Keratinocyte (primary cell): ENCODE measurements around the gene CCSAP. TPM values are rescaled to one million over a fixed set of nuclear protein-coding genes. Genes with fewer than 3 reads are reported as not detected.

Experiments used
- DNase-seq: peaks from one replicate; pipeline ENCODE4 v3.0.0-alpha.2; 2011; ENCODE audit warnings: low read depth, missing footprints, low spot score
- FAIRE-seq: peaks from 2 replicates; lab custom pipeline; 2011; peaks lifted over from hg19 to GRCh38; lab: Jason Lieb, UNC
- H2AFZ ChIP-seq: 2 replicates; pipeline ENCODE4 v1.6.0; 2012; ENCODE audit warnings: low read length, control low read depth, inconsistent platforms; ENCODE audit not compliant: control insufficient read depth
- H3K27ac ChIP-seq: 2 replicates; pipeline ENCODE4 v1.5.1; 2011; ENCODE audit warnings: low read length; ENCODE audit not compliant: control insufficient read depth, insufficient read depth
- H3K27me3 ChIP-seq: 3 replicates; pipeline ENCODE4 v1.6.0; 2011; ENCODE audit warnings: low read length; ENCODE audit not compliant: control insufficient read depth, insufficient read depth; ENCODE audit errors: extremely low read depth
- H3K36me3 ChIP-seq, 2 experiments: 2 replicates in 1 of 2; 3 replicates in 1 of 2; pipeline ENCODE4 v1.5.1; 2011; ENCODE audit warnings: low read length in 2 of 2, mild to moderate bottlenecking in 1 of 2; ENCODE audit not compliant: control insufficient read depth in 2 of 2, insufficient read depth in 2 of 2; ENCODE audit errors: extremely low read depth in 1 of 2
- H3K4me1 ChIP-seq: 3 replicates; pipeline ENCODE4 v1.5.1; 2011; ENCODE audit warnings: low read length; ENCODE audit not compliant: control insufficient read depth, insufficient read depth; ENCODE audit errors: extremely low read depth
- H3K4me2 ChIP-seq: 3 replicates; pipeline ENCODE4 v1.6.0; 2011; ENCODE audit warnings: low read depth, low read length; ENCODE audit not compliant: control insufficient read depth, insufficient read depth; ENCODE audit errors: extremely low read depth
- H3K4me3 ChIP-seq, 3 experiments: fragments of 200-600 bp in 1 of 3; sonication (generic) in 1 of 3; 2 replicates in 2 of 3; 3 replicates in 1 of 3; pipeline ENCODE4 v1.5.1; 2011 to 2016; ENCODE audit warnings: low read length in 3 of 3, mild to moderate bottlenecking in 3 of 3, control low read depth in 2 of 3, inconsistent platforms in 1 of 3, low read depth in 1 of 3, mixed read lengths in 1 of 3, mixed run types in 1 of 3, moderate library complexity in 1 of 3; ENCODE audit not compliant: control insufficient read depth in 2 of 3, insufficient read depth in 2 of 3; ENCODE audit errors: extremely low read depth in 1 of 3
- H3K79me2 ChIP-seq: 2 replicates; pipeline ENCODE4 v1.6.0; 2012; ENCODE audit warnings: low read length; ENCODE audit not compliant: control insufficient read depth, insufficient read depth
- H3K9ac ChIP-seq: 3 replicates; pipeline ENCODE4 v1.6.0; 2011; ENCODE audit warnings: low read length; ENCODE audit not compliant: control insufficient read depth, insufficient read depth; ENCODE audit errors: extremely low read depth
- H3K9me1 ChIP-seq: 3 replicates; pipeline ENCODE4 v1.6.0; 2011; ENCODE audit warnings: low read length; ENCODE audit not compliant: control insufficient read depth, insufficient read depth; ENCODE audit errors: extremely low read depth
- H3K9me3 ChIP-seq: 2 replicates; pipeline ENCODE4 v1.5.1; 2012; ENCODE audit warnings: low read depth, low read length; ENCODE audit not compliant: control insufficient read depth
- H4K20me1 ChIP-seq: 3 replicates; pipeline ENCODE4 v1.6.0; 2011; ENCODE audit warnings: low read length; ENCODE audit not compliant: control insufficient read depth, insufficient read depth; ENCODE audit errors: extremely low read depth
- EZH2 ChIP-seq: IDR thresholded peaks from one replicate; pipeline ENCODE4 v1.6.1; 2012; ENCODE audit warnings: inconsistent platforms, mild to moderate bottlenecking, low read length, moderate library complexity
- dilution Hi-C: fragments of 300-500 bp; cut with MboI; formaldehyde crosslinking; loops from one replicate; pipeline ENCODE4 v1.7.0; 2020; ENCODE audit warnings: low sequenced_read_pairs; ENCODE audit not compliant: extremely low pct_ligation_motif_present
- polyA plus RNA-seq, 5 experiments: library from polyadenylated mRNA; depleted of rRNA in 3 of 5; stranded (reverse) in 3 of 5; stranded (forward) in 1 of 5; unstranded in 1 of 5; fragments of >200 nt; gene quantifications; 1 replicate in 1 of 5; 2 replicates in 3 of 5; 3 replicates in 1 of 5; pipeline versions ENCODE4 v1.2.1 to v1.2.3, GENCODE V29; 2011 to 2012; ENCODE audit warnings: missing spikeins in 2 of 5, low read depth in 1 of 5, low replicate concordance in 1 of 5
- TF ChIP-seq, protein P1 (sequence below), 3 experiments: IDR thresholded peaks in 1 of 3; conservative IDR thresholded peaks in 1 of 3; optimal IDR thresholded peaks in 1 of 3; 2 replicates in 2 of 3; 3 replicates in 1 of 3; pipeline versions ENCODE3 to v1.5.1; 2011; ENCODE audit warnings: low read length in 3 of 3, mild to moderate bottlenecking in 3 of 3, moderate library complexity in 2 of 3, control low read depth in 1 of 3, inconsistent platforms in 1 of 3; ENCODE audit not compliant: insufficient read depth in 2 of 3; ENCODE audit errors: extremely low read depth in 1 of 3

Gene CCSAP
- polyA plus RNA-seq, 1 donor (not counting 4 experiments of a cell fraction or from before 2014, with no cell fraction given) = 6.5 TPM

DNA sequence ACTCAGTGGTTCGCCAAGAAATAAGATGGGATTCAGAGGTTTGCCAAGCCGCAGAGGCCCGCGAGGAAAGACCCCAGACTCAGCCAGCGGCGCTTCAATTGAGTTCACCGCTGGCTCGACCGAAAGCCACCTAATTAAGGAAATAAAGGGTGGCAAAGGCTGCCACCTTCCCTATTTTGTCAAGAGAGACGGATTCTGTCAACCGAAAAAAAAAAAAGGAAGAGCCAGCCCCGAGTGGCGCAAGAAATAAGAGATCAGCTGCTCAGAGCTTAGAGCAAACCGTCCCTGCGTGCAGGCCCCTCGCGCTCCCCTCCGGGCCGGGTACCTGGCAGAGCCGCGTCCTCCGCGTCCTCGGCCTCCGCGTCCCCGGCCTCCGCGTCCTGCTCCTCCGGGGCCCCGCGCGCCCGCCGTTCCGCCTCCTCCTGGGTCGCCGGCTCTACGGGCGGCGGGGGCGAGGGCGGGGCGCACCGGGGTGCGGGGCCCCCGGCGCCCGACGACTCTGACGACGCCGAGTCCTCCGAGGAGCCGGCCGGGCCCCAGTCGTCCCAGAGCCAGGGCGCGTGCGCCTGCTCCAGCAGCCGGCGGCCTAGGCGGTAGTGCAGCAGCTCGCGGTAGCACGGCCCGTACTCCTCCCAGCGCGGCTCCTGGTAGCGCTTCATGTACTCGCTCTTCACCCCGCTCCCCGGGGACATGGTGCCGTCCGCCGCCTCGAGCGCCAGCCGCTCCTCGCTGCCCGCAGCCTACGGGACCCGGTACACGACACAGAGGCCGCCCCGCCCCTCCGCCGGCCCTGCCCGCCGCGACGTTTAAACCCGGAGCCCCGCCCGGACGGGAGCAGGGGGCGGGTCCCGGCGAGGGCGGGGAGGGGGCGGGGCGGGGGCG lies 832 bp downstream of the CCSAP start:
- Histone ChIP-seq H3K27me3 (peaks cover 3% of the 10 kb centered on the region), H3K79me2 (peaks cover 23% of the 10 kb centered on the region), H3K27ac (peak overlapping the region; percentile 66), H4K20me1 (no peaks in the 10 kb centered on the region), H3K36me3 (no peaks in the 10 kb centered on the region), H3K9me3 (no peaks in the 10 kb centered on the region), H3K4me3 (peak overlapping the region; percentile 81 to 93 (median 85)), H3K9ac (peak overlapping the region; percentile 80), H3K4me1 (peaks cover 3% of the 10 kb centered on the region), H3K9me1 (peaks cover 2% of the 10 kb centered on the region), H3K4me2 (peak overlapping the region; percentile 90), H2AFZ (peak overlapping the region; percentile 92)
- dilution Hi-C loops = loop anchor here (10.0 kb wide), 1 partner anchor 103 kb away; no protein-coding TSS in a partner anchor
- no peak for FAIRE-seq
- TF ChIP-seq EZH2 = no peak
- TF ChIP-seq, protein P1, sequence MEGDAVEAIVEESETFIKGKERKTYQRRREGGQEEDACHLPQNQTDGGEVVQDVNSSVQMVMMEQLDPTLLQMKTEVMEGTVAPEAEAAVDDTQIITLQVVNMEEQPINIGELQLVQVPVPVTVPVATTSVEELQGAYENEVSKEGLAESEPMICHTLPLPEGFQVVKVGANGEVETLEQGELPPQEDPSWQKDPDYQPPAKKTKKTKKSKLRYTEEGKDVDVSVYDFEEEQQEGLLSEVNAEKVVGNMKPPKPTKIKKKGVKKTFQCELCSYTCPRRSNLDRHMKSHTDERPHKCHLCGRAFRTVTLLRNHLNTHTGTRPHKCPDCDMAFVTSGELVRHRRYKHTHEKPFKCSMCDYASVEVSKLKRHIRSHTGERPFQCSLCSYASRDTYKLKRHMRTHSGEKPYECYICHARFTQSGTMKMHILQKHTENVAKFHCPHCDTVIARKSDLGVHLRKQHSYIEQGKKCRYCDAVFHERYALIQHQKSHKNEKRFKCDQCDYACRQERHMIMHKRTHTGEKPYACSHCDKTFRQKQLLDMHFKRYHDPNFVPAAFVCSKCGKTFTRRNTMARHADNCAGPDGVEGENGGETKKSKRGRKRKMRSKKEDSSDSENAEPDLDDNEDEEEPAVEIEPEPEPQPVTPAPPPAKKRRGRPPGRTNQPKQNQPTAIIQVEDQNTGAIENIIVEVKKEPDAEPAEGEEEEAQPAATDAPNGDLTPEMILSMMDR (optimal IDR thresholded peaks at IDR 0.05 in 1 of 3, IDR thresholded peaks at IDR 0.05 in 1 of 3, conservative IDR thresholded peaks at IDR 0.05 in 1 of 3; ENCODE audit: extremely low read depth in 1 of 3, insufficient read depth in 2 of 3, low read length in 3 of 3) = no peak
- DNase-seq = peak; percentile 9

DNA sequence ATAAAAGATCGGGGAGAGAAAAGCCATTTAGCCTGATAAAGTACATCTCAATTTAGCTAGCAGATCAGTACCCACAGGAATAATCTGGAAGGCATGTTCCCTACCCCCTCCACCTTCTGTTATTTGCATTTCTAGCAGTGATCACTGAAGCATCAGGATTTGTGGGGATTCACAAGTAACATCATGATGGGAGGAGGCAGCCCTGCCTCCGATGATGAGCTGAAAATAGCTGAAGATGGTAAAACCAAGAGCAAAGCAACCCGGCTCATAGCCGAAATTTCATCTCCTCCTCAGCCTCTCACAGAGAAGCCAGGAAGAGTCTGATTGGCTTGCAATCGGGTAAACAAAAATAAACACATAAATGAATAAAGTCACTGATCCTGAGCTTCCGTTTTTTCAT lies 2.4 kb downstream of the CCSAP start:
- no peak overlapping the region for H3K4me3 ChIP-seq
- peaks cover 3% of the 10 kb centered on the region for H3K27me3 ChIP-seq
- peaks cover 28% of the 10 kb centered on the region for H3K79me2 ChIP-seq
- H2AFZ ChIP-seq = no peak overlapping the region
- H3K36me3 ChIP-seq = peaks cover 0 to under 1% of the 10 kb centered on the region in 2 experiments
- H3K9me3 ChIP-seq = no peaks in the 10 kb centered on the region
- FAIRE-seq = no peak
- H3K9ac ChIP-seq = no peak overlapping the region
- H3K9me1 ChIP-seq = peaks cover 3% of the 10 kb centered on the region
- peak overlapping the region; percentile 36 for H3K4me2 ChIP-seq
- no peaks in the 10 kb centered on the region for H4K20me1 ChIP-seq
- no peak overlapping the region for H3K27ac ChIP-seq
- dilution Hi-C loops = loop anchor here (10.0 kb wide), 1 partner anchor 104 kb away; no protein-coding TSS in a partner anchor
- no peak for TF ChIP-seq EZH2
- TF ChIP-seq, protein P1 (optimal IDR thresholded peaks at IDR 0.05 in 1 of 3, IDR thresholded peaks at IDR 0.05 in 1 of 3, conservative IDR thresholded peaks at IDR 0.05 in 1 of 3; ENCODE audit: extremely low read depth in 1 of 3, insufficient read depth in 2 of 3, low read length in 3 of 3) = no peak
- H3K4me1 ChIP-seq = peaks cover 3% of the 10 kb centered on the region
- no peak for DNase-seq
